Large intestine (tissue), 3 donors: ENCODE measurements around the gene KCNC1. TPM values are rescaled to one million over a fixed set of nuclear protein-coding genes. Genes with fewer than 3 reads are reported as not detected.

ENCODE experiments used
- DNase-seq, 2 donors: peaks; one replicate each; pipeline versions ENCODE4 v3.0.0 to v3.0.0-alpha.2; 2013
- H3K27ac ChIP-seq: one replicate; pipeline ENCODE4 v1.5.1; 2013; ENCODE audit warnings: low read length
- H3K27me3 ChIP-seq: 2 replicates; pipeline ENCODE4 v1.6.1; 2013; ENCODE audit warnings: low read length; ENCODE audit not compliant: control insufficient read depth, insufficient read depth
- H3K36me3 ChIP-seq: 2 replicates; pipeline ENCODE4 v1.6.1; 2013; ENCODE audit warnings: low read length; ENCODE audit not compliant: control insufficient read depth, insufficient read depth
- H3K4me1 ChIP-seq: one replicate; pipeline ENCODE4 v1.6.1; 2013; ENCODE audit warnings: low read length; ENCODE audit not compliant: control insufficient read depth, insufficient read depth
- H3K4me3 ChIP-seq: one replicate; pipeline ENCODE4 v1.5.1; 2013; ENCODE audit warnings: low read length
- H3K9me3 ChIP-seq: one replicate; pipeline ENCODE4 v1.6.1; 2013; ENCODE audit warnings: mild to moderate bottlenecking, low read depth, low read length, moderate library complexity; ENCODE audit not compliant: control insufficient read depth
- WGBS: methylation state at CpG from one replicate; pipeline ENCODE4 v1.1.5; 2013; ENCODE audit warnings: low lambda C conversion rate; ENCODE audit not compliant: insufficient coverage; 5-methylcytosine and 5-hydroxymethylcytosine counted together
- polyA plus RNA-seq: library from polyadenylated mRNA; unstranded; fragments of 120-200 nt; gene quantifications from one replicate; pipeline ENCODE4 v1.2.1, GENCODE V29; 2013

KCNC1 gene
- polyA plus RNA-seq, 1 donor = 2.4 TPM

DNA sequence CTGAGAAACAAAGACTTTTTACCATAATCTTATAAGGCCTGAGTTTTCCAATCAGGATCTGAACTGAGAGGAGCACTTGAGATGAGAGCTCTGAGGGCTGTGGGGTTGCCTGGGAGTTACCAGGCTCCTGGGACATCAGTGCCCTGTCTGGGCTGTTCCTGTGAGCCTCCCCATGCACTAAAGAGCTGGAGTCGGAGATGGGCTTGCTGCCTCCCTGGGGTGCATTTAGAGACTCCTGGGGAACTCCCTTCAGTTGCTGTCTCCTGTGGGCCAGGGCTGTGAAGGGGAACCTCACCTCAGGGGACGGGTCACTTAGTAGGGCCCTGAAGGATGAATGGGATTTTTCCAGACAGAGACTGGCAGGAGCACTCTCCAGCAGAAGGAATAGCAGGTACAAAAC lies 33.3 kb downstream of the KCNC1 start:
- DNase-seq = no peak
- H3K27ac ChIP-seq = no peak overlapping the region
- no peaks in the 10 kb centered on the region for H3K9me3 ChIP-seq
- H3K4me1 ChIP-seq = peaks cover 17% of the 10 kb centered on the region
- H3K36me3 ChIP-seq = no peaks in the 10 kb centered on the region
- no peak overlapping the region for H3K4me3 ChIP-seq
- whole genome bisulfite sequencing = no CpG with 5 or more reads among the region's 2 CpGs
- H3K27me3 ChIP-seq = no peaks in the 10 kb centered on the region

DNA sequence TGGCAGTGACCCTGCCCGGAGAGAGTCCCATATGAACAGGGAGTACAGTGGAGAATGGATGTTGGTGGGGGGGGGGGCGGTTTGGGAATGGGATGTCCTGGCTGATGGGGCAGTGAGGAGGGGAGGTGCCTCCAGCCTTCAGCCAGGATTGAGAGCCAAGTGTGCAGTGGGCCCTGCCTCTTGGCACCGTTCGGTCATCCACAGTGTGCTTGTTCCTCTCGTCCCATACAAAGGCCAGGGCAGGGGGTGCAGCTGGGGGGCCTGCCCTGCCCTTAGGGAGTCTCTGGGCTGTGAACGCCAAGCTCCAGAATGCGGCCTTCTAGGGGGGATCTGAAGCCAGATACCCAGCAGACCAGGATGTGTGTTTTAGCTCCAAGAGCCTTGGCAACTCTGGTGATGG lies 34.0 kb downstream of the KCNC1 start:
- Histone ChIP-seq H3K4me1 (peaks cover 17% of the 10 kb centered on the region), H3K27me3 (no peaks in the 10 kb centered on the region), H3K9me3 (no peaks in the 10 kb centered on the region), H3K27ac (no peak overlapping the region), H3K4me3 (no peak overlapping the region), H3K36me3 (no peaks in the 10 kb centered on the region)
- no peak for DNase-seq
- WGBS = no CpG with 5 or more reads among the region's 7 CpGs

GRCh38 chr11:17769218-17769617 lies 34.6 kb downstream of the KCNC1 start:
- no peak overlapping the region for H3K4me3 ChIP-seq
- no peak for DNase-seq
- no peaks in the 10 kb centered on the region for H3K27me3 ChIP-seq
- H3K4me1 ChIP-seq = peaks cover 17% of the 10 kb centered on the region
- H3K27ac ChIP-seq = no peak overlapping the region
- H3K36me3 ChIP-seq = no peaks in the 10 kb centered on the region
- no CpG with 5 or more reads among the region's 1 CpG for WGBS
- no peaks in the 10 kb centered on the region for H3K9me3 ChIP-seq

- Histone ChIP-seq H3K4me1 (peaks cover 17% of the 10 kb centered on the region), H3K36me3 (no peaks in the 10 kb centered on the region), H3K27me3 (no peaks in the 10 kb centered on the region), H3K27ac (no peak overlapping the region), H3K9me3 (no peaks in the 10 kb centered on the region), H3K4me3 (no peak overlapping the region)
- peak; percentile 70 to 90 for DNase-seq
- WGBS = no CpG with 5 or more reads among the region's 9 CpGs
These were observed 35.6 kb downstream of the KCNC1 start for GRCh38 chr11:17770048-17770652.

DNA sequence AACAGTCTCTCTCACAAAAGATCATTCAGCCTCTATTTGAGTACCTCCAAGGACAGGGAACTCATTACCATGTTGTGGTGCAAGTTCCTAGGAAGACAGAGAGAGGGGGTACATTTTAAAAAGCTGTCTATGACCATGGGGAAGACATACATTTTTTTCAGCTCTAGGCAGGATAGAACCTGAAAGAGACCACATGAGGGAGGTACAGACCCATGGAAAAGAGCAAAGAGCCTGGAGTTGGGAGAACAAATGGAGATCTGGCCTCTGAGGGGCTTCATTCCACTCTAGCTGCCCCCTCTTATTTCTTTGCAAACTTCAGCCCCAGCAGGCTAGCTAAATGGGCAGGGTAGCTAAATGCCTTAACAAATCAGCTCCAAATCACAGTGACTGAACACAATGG lies 36.3 kb downstream of the KCNC1 start:
- H3K4me3 ChIP-seq = no peak overlapping the region
- DNase-seq = peak in 1 of 2 donors; percentile 16
- H3K27me3 ChIP-seq = no peaks in the 10 kb centered on the region
- H3K36me3 ChIP-seq = no peaks in the 10 kb centered on the region
- H3K27ac ChIP-seq = no peak overlapping the region
- peaks cover 17% of the 10 kb centered on the region for H3K4me1 ChIP-seq
- H3K9me3 ChIP-seq = no peaks in the 10 kb centered on the region

DNA sequence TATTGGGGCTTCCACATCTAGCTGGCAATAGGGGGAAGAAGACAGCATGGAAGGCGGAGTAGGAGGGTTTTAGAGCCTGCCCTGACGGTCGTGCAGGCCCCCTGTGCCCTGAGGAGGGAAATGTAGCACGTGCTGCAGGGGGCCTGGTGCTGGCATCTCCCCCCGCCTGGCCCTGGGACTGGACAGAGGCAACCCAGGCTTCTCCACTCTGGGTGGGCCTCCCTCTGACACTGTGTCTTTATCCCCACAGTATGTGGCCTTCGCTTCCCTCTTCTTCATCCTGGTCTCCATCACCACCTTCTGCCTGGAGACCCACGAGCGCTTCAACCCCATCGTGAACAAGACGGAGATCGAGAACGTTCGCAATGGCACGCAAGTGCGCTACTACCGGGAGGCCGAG lies 36.8 kb downstream of the KCNC1 start:
- WGBS = 100% methylated on average over 1 of the region's 17 CpGs

DNA sequence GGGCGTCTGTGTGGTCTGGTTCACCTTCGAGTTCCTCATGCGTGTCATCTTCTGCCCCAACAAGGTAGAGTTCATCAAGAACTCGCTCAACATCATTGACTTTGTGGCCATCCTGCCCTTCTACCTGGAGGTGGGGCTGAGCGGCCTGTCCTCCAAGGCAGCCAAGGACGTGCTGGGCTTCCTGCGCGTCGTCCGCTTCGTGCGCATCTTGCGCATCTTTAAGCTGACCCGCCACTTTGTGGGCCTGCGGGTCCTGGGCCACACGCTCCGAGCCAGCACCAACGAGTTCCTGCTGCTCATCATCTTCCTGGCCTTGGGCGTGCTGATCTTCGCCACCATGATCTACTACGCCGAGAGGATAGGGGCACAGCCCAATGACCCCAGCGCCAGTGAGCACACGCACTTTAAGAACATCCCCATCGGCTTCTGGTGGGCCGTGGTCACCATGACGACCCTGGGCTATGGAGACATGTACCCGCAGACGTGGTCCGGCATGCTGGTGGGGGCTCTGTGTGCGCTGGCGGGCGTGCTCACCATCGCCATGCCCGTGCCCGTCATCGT lies 37.3 kb downstream of the KCNC1 start:
- no peak overlapping the region for H3K4me3 ChIP-seq
- no peaks in the 10 kb centered on the region for H3K9me3 ChIP-seq
- H3K27ac ChIP-seq = no peak overlapping the region
- DNase-seq = no peak
- WGBS = no CpG with 5 or more reads among the region's 37 CpGs
- H3K4me1 ChIP-seq = peaks cover 17% of the 10 kb centered on the region
- no peaks in the 10 kb centered on the region for H3K36me3 ChIP-seq
- no peaks in the 10 kb centered on the region for H3K27me3 ChIP-seq

More for the DNA sequence above, 36.8 kb downstream of the KCNC1 start:
- Histone ChIP-seq H3K4me3 (no peak overlapping the region), H3K27ac (no peak overlapping the region), H3K4me1 (peaks cover 17% of the 10 kb centered on the region), H3K9me3 (no peaks in the 10 kb centered on the region), H3K36me3 (no peaks in the 10 kb centered on the region), H3K27me3 (no peaks in the 10 kb centered on the region)
- no peak for DNase-seq

DNA sequence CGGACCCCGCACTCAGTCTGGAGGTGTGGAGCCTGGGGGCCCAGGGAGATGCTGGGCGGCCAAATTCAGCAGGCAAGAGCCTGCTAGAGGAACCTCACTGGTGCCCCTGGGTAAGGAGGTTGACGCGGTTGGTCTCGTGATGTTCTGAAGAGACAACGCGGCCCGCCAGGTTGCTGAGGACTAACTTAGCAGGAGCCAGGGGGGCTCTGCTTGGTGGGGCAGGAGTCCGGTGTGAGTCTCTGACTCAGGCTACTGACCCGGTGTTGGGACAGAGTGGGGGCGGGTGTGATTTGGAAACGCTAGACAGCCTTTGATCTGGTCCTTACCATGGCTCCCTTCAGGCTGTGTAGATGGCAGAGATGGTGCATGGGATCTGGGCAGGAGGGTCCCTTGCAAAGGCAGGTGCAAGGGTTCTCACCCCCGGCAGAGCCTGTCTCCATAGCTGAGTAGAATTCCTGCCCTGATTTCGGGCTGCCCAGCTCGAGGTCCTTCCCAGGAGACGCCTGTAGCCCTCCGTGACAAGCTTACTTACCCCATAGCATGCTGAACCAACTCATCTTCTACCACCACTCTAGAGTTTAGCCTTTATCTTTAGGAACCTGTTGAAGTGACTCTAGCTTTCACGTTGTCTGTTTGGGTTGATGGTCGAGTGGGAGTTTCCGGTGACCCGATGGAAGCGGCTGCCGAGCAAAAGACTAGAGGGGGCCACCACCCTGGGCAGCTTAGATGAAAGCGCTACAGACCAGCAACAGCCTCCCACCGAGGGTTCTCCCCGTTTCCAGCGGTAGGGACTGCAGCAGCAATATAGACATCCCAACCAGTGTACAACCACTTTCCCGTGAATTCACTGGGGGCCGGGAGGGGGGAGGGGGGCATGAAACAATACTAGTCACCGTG lies 38.4 kb downstream of the KCNC1 start:
- Histone ChIP-seq H3K36me3 (no peaks in the 10 kb centered on the region), H3K4me1 (peaks cover 17% of the 10 kb centered on the region), H3K9me3 (no peaks in the 10 kb centered on the region), H3K4me3 (no peak overlapping the region), H3K27me3 (no peaks in the 10 kb centered on the region), H3K27ac (no peak overlapping the region)
- no peak for DNase-seq
- no CpG with 5 or more reads among the region's 31 CpGs for WGBS

GRCh38 chr11:17773674-17774073 lies 39.1 kb downstream of the KCNC1 start:
- no peak overlapping the region for H3K4me3 ChIP-seq
- no peak for DNase-seq
- H3K9me3 ChIP-seq = no peaks in the 10 kb centered on the region
- peaks cover 17% of the 10 kb centered on the region for H3K4me1 ChIP-seq
- H3K36me3 ChIP-seq = no peaks in the 10 kb centered on the region
- no CpG with 5 or more reads among the region's 6 CpGs for WGBS
- H3K27ac ChIP-seq = no peak overlapping the region
- H3K27me3 ChIP-seq = no peaks in the 10 kb centered on the region

DNA sequence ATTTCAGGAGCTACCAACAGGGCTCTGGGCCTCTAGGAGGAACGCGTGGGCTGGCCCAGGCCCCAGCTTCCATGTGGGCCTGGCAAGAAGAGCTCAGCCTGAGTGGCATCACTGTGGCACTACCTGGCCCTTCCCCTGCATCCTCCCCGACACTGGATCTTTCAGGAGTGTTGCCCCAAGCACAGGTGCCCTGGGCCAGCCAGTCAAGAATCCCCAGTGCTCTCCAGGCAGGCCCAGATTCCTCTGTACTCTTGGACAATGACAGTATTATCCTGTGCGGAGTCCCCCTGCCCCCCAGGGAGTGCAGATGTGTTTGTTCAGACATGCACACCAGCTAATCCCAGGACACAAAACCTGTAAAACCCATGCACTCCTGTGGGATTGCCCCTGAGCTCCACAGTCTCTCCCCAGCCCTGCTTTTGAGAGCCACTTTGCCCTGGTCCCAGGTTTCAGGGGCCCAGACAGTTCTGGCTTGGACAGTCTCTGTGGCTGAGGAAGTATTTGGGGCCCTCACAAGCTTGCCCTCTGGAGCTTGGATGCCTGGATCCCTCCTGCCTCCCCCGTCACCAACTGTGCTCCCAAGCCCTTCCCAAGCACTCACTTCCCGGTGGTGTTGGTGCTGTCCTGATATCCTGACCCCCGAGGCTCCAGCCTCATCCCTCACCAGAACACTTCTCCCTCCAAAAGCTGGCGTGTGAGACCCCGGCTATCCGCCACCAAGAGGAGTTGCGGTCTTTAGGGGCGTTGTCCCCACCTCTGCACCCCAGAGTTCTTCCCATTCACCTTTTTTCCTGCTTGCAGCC lies 39.9 kb downstream of the KCNC1 start:
- Histone ChIP-seq H3K27me3 (no peaks in the 10 kb centered on the region), H3K4me3 (no peak overlapping the region), H3K4me1 (peaks cover 17% of the 10 kb centered on the region), H3K36me3 (no peaks in the 10 kb centered on the region), H3K9me3 (no peaks in the 10 kb centered on the region), H3K27ac (no peak overlapping the region)
- no peak for DNase-seq
- WGBS = no CpG with 5 or more reads among the region's 12 CpGs
